GM19455 (cell line): ENCODE data around the gene SLC18A3.

ENCODE experiments used
- ATAC-seq: cut with Tn5 transposase; IDR thresholded peaks from one replicate; pipeline ENCODE4 v1.9.1; 2021; ENCODE audit not compliant: unreplicated experiment

The SLC18A3 gene

DNA sequence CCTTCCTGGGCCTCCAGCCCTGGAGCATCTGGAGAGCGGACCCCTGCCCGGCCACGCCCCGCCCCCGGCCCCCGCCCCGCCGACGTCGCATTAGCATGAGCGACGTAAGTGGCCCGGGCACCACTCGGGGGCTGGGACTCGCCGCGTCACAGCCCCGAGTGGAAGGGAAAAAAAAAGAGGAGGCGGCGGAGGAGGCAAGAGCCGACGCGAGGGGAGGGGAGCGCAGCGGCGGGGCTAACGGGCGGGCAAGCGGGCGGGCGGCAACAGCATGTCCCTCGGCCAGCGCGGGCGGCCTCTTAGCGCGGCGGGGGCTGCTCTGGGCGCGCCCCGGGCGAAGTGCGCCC lies at the start of gene SLC18A3:
TSS of gene SLC18A3 (plus strand) at position 197 of the 344 bp plus-strand sequence. CDS start 431 bp downstream, outside the sequence.
- no peak for ATAC-seq

DNA sequence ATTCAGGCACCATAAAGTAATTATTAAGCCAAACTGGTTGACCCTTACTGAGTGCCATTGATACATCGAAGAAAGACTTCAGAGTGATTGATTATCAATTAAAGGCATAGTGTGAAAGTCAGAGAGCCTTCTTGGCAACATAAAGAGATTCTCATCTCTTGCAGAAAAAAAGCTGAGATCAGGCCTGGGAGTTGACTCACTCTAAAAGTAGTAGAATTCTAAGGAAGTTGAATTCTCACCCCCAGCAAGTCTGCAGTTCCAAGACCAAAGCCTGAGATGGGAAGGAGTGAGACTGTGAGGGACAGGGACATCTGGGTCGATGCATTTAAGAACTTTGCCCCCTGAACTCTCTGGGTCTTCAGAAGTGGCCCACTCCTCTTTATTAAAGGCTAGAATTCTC lies 49.6 kb upstream of the SLC18A3 start:
- no peak for ATAC-seq

DNA sequence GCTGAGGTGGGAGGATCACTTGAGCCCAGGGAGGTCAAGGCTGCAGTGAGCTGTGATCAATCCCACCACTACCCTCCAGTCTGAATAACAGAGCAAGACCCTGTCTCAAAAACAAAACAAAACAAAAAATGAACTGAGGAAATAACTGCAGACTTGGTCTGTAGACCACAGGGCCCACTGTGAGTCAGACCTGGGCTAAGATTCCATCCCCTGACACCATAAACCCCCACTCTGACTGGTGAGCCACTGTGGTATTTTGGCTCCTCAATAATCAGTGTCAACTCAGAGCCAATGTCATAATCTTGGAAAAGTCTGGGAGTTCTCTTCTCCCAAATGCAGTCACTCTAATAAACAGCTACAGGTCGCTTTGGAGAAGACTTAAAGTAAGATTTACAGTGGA lies 47.2 kb upstream of the SLC18A3 start:
- no peak for ATAC-seq

DNA sequence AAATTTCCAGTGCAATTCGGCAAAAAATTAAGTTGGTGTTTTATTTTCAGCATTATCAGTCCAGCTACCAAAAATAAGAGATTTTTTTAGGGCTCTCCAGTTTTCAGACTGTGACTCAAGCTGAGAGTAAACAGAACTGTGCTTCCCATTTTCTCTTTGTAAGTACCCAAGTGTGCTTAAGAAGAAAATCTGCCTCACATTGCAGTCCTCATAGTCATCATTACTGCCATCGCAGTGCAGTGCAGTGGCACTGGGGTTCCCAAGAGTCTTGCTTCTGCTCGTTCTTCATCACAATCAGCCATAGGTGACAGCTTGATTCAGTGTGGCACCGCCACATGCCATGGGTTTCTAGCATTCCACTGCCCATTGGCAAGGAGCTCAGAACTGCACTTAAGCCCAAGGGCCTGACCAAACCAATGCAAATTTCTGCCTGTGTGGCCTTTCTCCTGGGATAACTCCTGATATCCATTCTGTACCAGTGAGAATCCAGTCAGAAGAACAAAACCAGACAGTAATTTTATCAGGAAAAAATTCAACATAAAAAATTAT lies 45.6 kb upstream of the SLC18A3 start:
- ATAC-seq, result no peak

DNA sequence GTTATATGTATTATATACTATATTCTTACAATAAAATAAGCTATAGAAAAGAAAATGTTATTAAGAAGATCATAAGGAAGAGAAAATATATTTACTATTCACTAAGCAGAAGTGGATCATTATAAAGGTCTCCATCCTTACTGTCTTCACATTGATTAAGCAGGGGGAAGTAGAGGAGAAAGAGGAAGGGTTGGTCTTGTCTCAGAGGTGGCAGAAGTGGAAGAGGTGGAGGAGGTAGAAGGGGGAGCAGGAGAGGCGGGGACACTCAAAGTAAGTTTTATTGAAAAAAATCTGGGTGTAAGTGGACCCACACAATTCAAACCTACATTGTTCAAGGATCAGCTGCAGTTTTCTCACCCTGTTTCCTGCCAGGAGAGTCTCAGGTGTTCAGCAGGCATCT lies 42.3 kb upstream of the SLC18A3 start:
- ATAC-seq, result no peak

DNA sequence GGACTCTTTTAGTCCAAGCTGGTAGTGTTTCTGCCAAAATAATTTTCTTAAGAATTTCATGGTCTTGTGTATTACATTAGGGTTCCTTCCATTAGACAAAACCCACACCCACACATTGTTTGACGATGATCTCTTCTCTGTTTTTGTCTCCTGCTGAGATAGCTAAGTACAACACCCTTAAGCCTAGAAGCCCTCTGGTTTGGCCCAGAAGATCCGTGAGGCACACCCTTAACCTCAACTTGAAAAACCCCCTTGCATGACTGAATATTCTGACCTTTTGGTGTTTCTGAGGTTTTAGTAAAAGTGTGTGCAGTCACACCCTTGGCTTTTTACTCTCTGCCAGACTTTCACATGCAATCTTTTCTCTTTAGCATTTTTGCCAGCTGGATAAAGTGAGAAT lies 41.9 kb upstream of the SLC18A3 start:
- no peak for ATAC-seq

DNA sequence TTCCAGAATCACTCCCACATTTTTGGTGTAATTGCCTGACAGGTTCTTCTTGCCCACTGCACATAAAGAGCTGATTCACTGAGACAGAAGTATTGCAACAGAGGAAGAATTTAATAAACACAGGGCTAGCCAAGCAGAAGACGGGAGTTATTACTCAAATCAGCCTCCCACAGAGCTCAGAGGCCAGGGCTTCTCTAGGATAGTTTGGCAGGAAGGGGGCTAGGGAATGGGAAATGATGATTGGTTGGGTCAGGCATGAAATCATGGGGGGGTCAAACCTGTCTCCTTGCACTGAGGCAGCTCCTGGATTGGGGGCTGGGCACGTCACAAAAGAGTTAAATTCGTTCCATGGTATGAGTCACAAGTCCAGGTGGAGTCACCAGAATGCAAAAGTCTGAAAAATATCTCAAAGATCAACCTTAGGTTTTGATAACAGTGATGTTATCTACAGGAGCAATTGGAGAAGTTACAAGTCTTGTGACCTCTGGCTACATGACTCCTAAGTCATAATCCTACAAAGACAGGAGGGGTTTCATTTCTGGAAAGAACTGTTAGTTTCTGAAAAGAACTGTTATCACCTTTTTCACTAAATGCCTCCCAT lies 41.0 kb upstream of the SLC18A3 start:
- no peak for ATAC-seq

DNA sequence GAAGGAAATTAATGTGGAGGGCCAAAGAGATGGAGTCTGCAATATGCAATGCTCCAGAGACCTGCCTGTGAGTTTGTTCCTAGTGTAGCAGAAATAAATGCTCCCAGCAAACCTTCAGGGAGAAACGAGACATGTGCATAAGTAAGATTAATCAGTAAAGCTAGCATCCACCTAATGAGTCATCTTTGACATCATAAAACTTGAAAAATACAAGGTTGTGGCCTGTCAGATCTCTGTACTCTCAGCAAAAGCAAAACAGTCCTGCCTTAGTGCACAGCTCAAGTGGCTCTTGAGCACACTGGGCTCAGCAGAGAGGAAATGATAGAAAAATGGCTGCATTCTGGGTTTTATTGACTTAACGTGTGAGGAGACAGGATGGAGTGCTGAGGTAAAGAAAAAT lies 38.7 kb upstream of the SLC18A3 start:
- ATAC-seq, result no peak

DNA sequence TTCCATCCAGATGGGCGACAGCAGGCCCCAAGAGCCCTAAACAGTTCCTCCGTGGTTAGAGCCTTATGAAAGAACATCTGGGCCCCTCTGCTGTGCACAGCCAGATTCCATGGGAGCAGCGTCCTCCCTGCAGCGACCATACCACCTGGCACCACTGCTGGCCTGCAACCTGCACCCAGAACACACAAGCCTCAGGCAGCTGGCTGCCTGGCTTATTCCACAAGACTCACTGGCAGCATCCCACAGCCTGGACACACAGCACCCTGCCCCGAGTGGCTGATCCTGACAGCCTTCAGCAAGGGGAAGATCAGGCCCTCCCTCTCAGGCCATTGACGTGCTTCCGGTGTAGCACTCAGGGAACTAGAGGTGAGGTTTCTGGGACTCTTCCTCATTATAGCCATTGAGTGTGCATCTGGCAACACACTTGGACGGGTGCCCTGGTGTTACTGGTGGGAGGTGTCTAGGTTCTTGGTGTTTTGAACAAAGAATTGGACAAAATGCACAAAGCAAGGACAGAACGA lies 37.5 kb upstream of the SLC18A3 start:
- ATAC-seq, result no peak

DNA sequence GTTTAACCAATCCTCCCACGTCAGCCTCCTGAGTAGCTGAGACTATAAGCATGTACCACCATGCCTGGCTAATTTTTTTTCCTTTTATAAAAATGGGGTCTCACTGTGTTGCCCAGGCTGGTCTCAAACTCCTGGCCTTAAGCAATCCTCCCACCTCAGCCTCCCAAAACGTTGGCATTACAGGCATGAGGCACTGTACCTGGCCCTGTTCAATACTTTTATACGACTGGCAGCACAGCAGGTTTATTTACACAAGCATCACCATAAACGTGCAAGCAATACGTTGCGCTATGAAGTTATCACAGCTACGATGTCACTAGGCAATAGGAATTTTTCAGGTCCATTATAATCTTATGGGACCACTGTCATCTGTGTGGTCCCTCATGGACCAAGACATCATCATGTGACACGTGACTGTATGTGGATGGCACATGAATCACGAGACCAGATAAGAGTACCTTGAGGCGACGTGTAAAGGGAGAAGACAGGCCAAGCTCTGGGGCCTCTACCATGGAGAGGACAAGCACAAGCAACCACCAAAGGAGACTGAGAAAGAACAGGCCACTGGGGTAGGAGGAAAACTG lies 34.5 kb upstream of the SLC18A3 start:
- no peak for ATAC-seq

DNA sequence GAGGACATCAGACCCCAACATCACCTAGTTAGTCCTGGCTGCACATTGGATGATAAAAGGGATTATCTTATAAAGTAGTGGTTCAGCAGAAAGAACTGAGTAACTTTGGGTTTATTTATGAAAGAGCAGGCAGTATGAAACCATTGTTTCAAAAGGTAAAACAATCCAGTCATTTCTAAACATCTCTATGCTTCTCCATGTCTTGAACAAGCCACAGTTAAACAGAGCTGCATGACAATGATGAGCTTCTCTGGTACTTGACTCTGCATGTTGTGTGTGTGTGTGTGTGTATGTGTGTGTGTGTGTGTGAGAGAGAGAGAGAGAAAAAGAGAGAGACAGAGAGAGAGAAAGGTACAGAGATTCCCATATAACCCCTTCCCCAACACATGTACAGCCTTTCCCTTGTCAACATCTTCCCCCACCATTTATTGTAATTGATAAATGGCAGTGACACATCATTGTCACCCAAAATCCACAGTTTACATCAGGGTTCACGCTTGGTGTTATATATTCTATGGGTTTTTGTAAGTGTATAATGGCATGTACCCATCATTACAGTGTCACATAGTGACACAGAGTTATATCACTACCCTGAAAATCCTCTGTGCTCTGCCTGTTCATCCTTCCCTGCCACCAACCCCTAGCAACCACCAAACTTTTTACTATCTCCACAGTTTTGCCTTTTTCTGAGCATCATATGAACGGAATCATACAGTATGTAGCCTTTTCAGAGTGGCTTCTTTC lies 32.8 kb upstream of the SLC18A3 start:
- ATAC-seq, result no peak

DNA sequence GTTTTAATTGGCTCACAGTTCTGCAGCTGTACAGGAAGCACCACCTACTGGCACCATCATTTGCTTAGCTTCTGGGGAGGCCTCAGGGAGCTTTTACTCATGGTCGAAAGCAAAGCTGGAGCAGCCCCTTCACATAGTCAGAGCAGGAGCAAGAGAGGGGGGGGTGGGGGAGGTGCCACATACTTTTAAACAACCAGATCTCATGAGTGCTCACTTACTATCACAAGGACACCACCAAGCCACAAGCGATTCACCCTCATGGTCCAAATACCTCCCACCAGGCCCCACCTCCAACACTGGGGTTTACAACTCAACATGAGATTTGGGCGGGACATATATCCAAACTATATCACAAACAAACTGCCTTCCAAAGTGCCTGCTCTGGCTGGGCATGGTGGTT lies 31.7 kb upstream of the SLC18A3 start:
- ATAC-seq, result no peak

DNA sequence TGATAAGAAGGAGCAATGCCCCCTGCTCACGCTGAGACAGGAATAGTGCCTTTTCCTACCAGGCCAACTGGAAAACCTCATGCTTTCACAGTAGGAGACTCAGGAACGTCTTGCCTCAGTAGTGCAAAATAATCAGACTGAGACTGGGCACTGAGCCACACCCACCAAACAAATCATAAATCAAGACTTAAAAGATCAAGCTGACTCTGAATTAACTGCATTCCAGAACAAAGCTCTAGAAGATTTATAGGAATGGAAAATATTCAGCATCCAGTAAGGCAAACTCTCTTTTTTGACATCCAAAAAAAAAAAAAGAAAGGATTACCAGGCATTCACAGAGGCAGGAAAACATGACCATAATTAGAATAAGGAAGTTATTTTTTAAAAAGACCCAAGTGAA lies 30.5 kb upstream of the SLC18A3 start:
- ATAC-seq, result no peak

DNA sequence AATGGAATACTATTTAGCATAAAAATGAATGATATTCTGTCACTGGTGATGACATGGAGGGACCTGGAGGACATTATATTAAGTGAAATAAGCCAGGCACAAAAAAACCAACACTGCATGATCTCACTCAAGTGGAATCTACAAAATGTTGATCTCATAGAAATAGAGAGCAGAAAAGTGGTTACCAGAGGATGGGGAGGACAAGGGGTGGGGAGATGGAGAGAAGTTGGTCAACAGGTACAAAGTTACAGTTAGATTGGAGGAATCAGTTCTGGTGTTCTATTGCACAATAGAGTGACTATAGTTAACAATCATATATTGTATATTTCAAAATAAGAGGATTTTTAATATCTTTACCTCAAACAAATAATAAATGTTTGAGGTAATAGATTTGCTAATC lies 24.7 kb upstream of the SLC18A3 start:
- ATAC-seq, result no peak

DNA sequence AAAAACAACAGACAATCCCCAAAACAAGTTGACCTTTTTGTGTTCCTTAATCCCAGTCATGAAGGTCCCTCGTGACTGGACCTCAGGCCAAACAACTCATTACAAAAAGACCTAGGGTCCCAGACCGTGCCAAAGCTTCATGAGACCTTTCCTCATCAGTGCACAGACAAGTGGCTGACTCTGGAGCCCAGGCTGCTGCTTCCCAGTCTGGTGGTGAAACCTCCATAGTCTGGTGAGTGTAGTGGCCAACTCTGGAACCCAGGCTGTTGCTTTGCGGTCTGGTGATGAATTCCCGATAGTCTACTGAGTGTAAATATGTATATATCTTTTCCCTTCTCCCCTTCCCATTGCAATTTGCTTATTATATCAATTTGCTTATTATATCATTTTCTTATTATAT lies 22.1 kb upstream of the SLC18A3 start:
- no peak for ATAC-seq

DNA sequence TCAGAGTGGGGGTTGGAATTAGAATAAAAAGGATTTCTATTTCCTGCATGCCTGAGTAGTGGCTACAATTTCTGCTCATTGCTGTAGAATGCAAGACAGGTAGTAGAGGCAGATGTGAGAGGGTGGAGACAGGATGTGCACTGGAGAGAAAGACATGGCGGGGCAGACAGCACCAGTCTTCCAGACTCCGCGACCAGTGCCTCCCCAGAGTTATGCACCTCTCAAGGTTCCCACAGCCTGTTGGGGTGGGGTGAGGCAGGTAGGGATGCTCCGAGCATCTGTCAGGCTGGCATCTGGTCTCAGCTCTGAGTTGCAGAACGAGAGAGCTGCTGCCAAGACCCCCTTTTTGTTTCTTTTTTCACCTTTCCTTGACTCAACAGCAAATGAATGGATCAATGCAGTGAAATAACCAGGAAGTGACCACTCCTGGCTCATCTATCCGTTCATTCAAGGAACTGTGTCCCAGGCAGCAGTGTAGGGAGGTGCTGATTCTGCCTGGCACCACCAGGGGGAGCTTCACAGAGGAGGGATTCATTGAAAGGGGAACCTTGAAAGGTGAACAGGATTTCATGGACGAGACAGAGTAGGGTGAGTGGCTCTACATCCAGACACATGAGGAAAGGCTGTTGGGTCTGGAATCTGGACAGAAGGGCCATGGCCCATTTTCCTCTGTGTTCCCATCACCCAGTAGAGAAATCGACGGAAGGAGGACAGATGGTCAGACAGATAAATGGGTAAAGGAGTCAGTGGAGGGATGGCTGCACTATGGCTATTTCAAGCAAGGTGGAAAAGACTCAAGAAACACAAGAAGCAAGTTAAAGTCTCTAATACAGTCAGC lies 17.2 kb upstream of the SLC18A3 start:
- ATAC-seq, result no peak

DNA sequence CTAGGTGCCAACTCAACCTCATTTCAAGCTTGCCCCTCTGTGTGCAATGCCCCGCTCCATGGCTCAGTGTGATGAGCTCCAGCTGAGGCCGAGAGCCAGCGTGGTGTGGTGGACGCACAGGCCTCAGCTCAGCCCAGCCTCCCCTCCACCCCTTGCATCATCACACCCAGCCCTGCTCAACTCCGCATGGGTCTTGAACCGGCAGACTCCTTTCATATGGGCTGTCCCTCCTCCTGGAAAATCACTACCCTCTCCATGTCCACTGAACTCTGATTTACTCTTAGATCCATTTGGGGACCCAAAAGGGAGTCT lies 16.6 kb upstream of the SLC18A3 start:
- no peak for ATAC-seq

DNA sequence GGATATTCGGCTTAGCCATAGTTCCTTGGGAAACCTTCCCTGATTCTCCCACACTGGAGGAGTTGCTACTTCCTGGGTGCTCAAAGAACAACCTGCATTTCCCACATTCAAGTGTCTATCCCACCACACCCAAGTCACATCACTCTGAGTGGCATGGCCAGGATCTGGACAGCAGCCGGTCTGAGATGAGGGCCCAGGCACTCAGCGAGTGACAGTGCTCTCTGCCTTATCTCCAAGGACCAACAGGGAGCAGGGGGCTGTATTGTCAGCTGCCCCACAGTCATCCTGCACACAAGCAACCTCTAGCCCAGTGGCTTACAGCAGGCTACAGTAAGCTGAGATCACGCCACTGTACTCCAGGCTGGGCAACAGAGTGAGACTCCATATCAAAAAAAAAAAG lies 16.1 kb upstream of the SLC18A3 start:
- no peak for ATAC-seq

DNA sequence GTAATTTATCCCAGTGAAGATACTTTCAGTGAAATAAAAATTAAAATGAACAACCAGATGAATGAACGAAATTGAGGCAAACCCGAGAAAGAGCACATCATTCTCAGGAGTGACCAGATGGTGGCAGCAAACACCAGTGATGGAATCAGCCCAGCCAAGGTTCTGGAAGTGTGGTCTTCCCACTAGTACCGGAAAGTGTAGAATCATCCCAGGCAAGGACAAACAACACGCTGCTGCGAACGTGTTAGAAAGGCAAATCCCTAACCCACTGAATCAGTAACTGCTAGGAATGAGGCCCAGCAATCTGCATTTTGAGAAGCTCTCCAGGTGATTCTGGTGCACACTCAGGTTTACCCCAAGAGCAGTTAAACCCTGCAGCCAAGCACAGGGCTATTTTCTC lies 15.5 kb upstream of the SLC18A3 start:
- no peak for ATAC-seq

DNA sequence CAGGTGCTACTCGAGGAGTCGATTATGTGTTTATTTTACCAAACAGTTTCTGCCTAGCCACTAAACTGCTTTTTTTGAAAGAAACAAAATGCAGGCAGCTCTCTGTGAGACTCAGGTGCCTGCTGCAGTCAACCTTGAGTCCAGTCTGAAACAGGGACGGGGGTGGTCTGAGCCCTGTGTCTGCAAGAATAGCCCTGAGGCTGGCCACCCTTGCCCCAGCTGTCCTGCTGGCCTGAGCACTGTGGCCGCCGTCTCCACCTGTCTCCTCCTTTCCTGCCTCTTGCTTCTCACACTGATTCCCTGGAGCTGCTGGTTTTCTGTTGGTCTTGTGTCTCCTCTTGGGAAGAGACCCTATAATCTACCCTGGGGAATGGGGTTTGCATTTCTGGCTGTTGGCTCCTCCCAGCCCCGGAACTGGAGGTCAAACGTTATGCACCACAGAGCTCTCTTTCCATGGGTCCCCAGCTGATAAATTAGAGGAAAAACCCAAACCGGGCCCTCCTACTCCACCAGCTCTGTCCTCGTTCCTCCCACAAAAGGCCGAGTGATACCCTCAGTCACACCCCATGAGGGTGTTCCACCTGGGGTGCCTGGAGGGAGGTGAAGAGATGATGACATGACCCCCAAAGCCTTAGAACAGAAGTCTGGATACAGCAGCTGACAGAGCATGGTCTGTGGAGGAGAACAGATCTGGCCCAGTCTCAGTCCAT lies 15.0 kb upstream of the SLC18A3 start:
- ATAC-seq, result no peak
